Aorta (tissue), 5 donors: ENCODE data around the gene ITGAX. TPM values are rescaled to one million over a fixed set of nuclear protein-coding genes. Genes with fewer than 3 reads are reported as not detected.
A peak's percentile ranks its signal among the peaks of the same experiment; 100 is the strongest.

Source experiments
- ATAC-seq: fragments of 200-7000 bp; cut with Tn5 transposase; one replicate; pipeline ENCODE4 v1.9.1; 2022; ENCODE audit warnings: moderate library complexity; ENCODE audit not compliant: low FRiP score
- DNase-seq, 2 donors: peaks; one replicate each; pipeline ENCODE4 v3.0.0-alpha.2; 2020
- H3K27ac ChIP-seq, 2 donors: one replicate each; pipeline ENCODE4 v1.5.1; 2013; ENCODE audit warnings: low read length in 2 of 2, mild to moderate bottlenecking in 2 of 2, moderate library complexity in 2 of 2, control low read depth in 1 of 2, inconsistent platforms in 1 of 2, low read depth in 1 of 2
- H3K27me3 ChIP-seq, 2 donors: one replicate each; pipeline ENCODE4 v1.6.1; 2013; ENCODE audit warnings: control low read depth in 1 of 2, low read length in 1 of 2, mild to moderate bottlenecking in 1 of 2, moderate library complexity in 1 of 2; ENCODE audit not compliant: insufficient read depth in 2 of 2, control insufficient read depth in 1 of 2
- H3K36me3 ChIP-seq, 2 donors: one replicate each; pipeline ENCODE4 v1.6.1; 2013; ENCODE audit warnings: control low read depth in 1 of 2, low read length in 1 of 2, mild to moderate bottlenecking in 1 of 2; ENCODE audit not compliant: insufficient read depth in 2 of 2, control insufficient read depth in 1 of 2
- H3K4me1 ChIP-seq, 2 donors: one replicate each; pipeline ENCODE4 v1.6.1; 2013; ENCODE audit warnings: low read length in 2 of 2, control low read depth in 1 of 2, mild to moderate bottlenecking in 1 of 2, moderate library complexity in 1 of 2; ENCODE audit not compliant: insufficient read depth in 2 of 2, control insufficient read depth in 1 of 2
- H3K4me3 ChIP-seq, 2 donors: one replicate each; pipeline ENCODE4 v1.5.1; 2013; ENCODE audit warnings: low read length in 2 of 2, control low read depth in 1 of 2, mild to moderate bottlenecking in 1 of 2
- H3K9me3 ChIP-seq: one replicate; pipeline ENCODE4 v1.6.1; 2013; ENCODE audit warnings: mild to moderate bottlenecking, low read length; ENCODE audit not compliant: control insufficient read depth
- WGBS, 2 donors: extraction: QIAGEN DNeasy Blood & Tissue Kit; methylation state at CpG; one replicate each; pipeline ENCODE4 v1.1.7; 2013; 5-methylcytosine and 5-hydroxymethylcytosine counted together
- intact Hi-C, 2 donors: fragments of 100-400 bp; cut with DNase I; formaldehyde crosslinking; loops; one replicate each; pipeline versions ENCODE4 v1.14.2 to v1.15.0; 2022
- polyA plus RNA-seq, 2 donors: library from polyadenylated mRNA; stranded (reverse); fragments of 200-250 nt; gene quantifications; one replicate each; pipeline ENCODE4 v1.2.3, GENCODE V29; 2013
- total RNA-seq, 2 donors: library from RNA; stranded (reverse); fragmentation: NEBNext Ultra II Directional; extraction: Animal tissue kit (Norgen Biotek cat#: 25700); gene quantifications; one replicate each; pipeline ENCODE4 v1.2.1, GENCODE V29; 2021
- donor health status: healthy with polysubstance abuse.
- donor health status: Bipolar disorder and iron deficiency.
- donor health status: DM: no; HTN: no; CAD: no.
- donor health status: DM: no; HTN: no; CAD: no.
- donor health status: DM: yes; HTN: yes; CAD: no.

Gene ITGAX
- total and polyA plus RNA-seq, 4 donors: 0.79 to 27.0 (median 15.1) TPM

- intact Hi-C loops: no loop called here
- H3K4me1 ChIP-seq: no peaks in the 10 kb centered on the region
- peaks cover 3% of the 10 kb centered on the region for H3K9me3 ChIP-seq
- DNase-seq (peak in 1 of 2 donors; percentile 28), ATAC-seq (no peak)
- H3K27ac ChIP-seq: no peak overlapping the region
- H3K36me3 ChIP-seq: no peaks in the 10 kb centered on the region
- 79 to 91% methylated on average over 5 of the region's 5 CpGs for WGBS, 2 donors
- peaks cover 0 to 3% of the 10 kb centered on the region in 2 donors for H3K27me3 ChIP-seq
- H3K4me3 ChIP-seq: no peak overlapping the region
Observed at GRCh38 chr16:31417916-31418315, 62.9 kb downstream of the ITGAX start.

DNA sequence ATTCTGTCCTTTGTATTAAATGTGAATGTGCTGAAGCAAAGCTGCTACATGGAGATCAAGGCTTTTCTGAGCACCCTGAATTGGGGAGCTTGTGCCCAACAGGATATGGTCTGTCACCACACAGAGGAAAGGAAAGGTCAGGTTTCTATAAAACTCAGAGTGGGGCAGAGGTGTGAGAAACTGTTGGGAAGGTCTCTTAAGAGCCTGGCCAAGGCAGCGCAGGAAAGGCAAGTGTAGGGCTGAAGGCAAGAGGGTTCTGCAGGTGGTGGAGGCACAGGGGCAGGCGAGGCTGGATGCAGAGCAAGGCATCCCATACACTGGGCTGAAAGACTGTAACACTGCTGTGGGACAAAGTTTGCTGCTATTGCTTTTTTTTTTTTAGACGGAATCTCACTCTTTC, 65.1 kb downstream of the ITGAX start:
- WGBS, 2 donors: 71 to 73% methylated on average over 3 of the region's 3 CpGs
- intact Hi-C loops: no loop called here
- Histone ChIP-seq H3K36me3 (no peaks in the 10 kb centered on the region), H3K4me1 (no peaks in the 10 kb centered on the region), H3K4me3 (no peak overlapping the region), H3K27me3 (peaks cover 0 to 3% of the 10 kb centered on the region in 2 donors), H3K27ac (no peak overlapping the region), H3K9me3 (peaks cover 3% of the 10 kb centered on the region)
- DNase-seq (peak in 1 of 2 donors; percentile 4), ATAC-seq (no peak)

GRCh38 chr16:31421587-31421986, 66.6 kb downstream of the ITGAX start:
- H3K36me3 ChIP-seq: no peaks in the 10 kb centered on the region
- no peak for ATAC-seq
- intact Hi-C loops: no loop called here
- peaks cover 0 to 3% of the 10 kb centered on the region in 2 donors for H3K27me3 ChIP-seq
- H3K9me3 ChIP-seq: peaks cover 3% of the 10 kb centered on the region
- H3K27ac ChIP-seq: no peak overlapping the region
- H3K4me1 ChIP-seq: no peaks in the 10 kb centered on the region
- no peak overlapping the region for H3K4me3 ChIP-seq
- peak in 1 of 2 donors; percentile 40 for DNase-seq
- WGBS, 2 donors: 52 to 66% methylated on average over 6 of the region's 6 CpGs

DNA sequence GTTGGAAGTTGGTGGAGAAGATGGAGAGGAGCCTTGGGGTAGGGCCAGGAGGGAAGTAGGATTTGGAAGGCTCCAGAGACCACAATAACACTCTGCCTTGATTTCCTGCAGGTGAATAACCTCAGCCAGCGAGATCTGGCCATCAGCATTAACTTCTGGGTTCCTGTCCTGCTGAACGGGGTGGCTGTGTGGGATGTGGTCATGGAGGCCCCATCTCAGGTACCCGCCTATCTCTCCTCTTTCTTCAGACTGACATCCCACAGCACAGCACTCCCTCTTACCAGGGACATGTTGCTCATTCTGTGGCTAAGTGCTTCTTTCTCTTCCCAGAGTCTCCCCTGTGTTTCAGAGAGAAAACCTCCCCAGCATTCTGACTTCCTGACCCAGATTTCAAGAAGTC, 68.3 kb downstream of the ITGAX start:
- Histone ChIP-seq H3K9me3 (no peaks in the 10 kb centered on the region), H3K27ac (no peak overlapping the region), H3K27me3 (no peaks in the 10 kb centered on the region), H3K4me1 (no peaks in the 10 kb centered on the region), H3K36me3 (no peaks in the 10 kb centered on the region), H3K4me3 (no peak overlapping the region)
- peak in 1 of 2 donors; percentile 1 for DNase-seq
- ATAC-seq: no peak
- intact Hi-C loops: no loop called here
- 64 to 66% methylated on average over 3 of the region's 3 CpGs for WGBS, 2 donors

- WGBS, 2 donors: 76 to 77% methylated on average over 12 of the region's 12 CpGs
- no peak for ATAC-seq
- Histone ChIP-seq H3K4me3 (no peak overlapping the region), H3K36me3 (no peaks in the 10 kb centered on the region), H3K27me3 (no peaks in the 10 kb centered on the region), H3K4me1 (no peaks in the 10 kb centered on the region), H3K27ac (no peak overlapping the region), H3K9me3 (no peaks in the 10 kb centered on the region)
- intact Hi-C loops: no loop called here
- DNase-seq: peak in 1 of 2 donors; percentile 16
Observed at GRCh38 chr16:31423801-31424200, 68.8 kb downstream of the ITGAX start.

DNA sequence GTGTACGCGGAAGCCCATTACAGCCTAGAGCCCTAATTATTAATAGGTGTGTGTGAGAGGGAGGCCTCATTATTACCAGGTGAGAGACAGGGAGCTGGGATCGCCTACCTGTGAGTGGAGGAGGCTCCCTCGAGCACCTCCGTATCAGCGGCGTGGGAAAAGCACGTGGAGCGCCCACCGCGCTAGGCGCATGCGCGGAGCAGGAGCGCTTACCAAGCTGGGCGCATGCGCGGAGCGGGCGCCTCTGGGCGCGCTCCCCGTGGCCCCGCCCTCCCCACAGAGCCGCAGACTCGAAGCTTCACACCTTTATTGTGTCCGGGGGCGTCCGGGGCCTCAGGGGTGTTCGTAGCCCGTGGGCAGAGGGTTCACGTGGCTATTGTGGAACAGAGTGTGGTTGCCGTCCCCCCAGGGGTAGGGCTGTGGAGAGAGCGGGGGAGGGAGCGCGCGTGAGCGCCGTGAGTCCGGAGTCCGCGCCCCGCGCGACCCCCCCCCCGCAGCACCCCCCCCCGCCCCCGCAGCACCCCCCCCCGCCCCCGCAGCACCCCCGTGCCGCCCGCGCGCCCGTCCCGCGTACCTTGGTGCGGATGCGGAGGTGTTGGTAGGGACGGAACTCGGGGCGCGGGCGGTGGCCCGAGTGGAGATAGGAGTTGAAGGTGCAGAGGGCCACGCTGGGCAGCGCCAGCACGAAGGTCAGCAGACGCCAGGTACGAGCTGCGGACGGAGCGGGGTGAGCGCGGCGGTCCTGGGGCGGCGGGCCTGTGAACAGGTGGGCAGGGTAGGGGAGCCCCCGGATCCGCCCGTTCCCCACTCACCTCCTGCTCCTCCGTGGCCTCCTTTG, 72.7 kb downstream of the ITGAX start:
- intact Hi-C loops: no loop called here

DNA sequence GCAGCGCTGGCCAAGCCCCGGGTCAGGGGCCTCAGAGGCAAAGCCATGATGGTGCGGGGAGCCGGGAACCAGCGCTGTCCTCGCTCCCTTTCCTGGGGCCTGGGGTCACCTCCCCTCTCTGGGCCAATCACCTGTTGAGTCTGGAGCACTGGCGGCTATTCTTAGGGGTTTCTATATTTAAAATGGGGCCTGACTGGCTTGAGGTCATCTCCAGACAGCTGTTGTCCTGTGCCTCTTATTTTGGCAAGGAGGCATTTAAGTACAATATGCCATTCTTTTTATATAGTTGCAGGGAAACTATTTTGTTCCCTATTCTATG, 73.3 kb downstream of the ITGAX start, which contains the start of gene COX6A2:
TSS of gene COX6A2 (minus strand) at position 82 of the 319 bp plus-strand sequence. CDS start at position 47, 35 bp downstream.
- WGBS, 2 donors: 36 to 44% methylated on average over 7 of the region's 7 CpGs
- ATAC-seq: no peak
- Histone ChIP-seq H3K9me3 (no peaks in the 10 kb centered on the region), H3K27ac (no peak within 1 kb of the TSS), H3K36me3 (no peaks in the 10 kb centered on the region), H3K27me3 (no peaks in the 10 kb centered on the region), H3K4me3 (peak within 1 kb of the TSS in 1 of 2 donors; percentile 27), H3K4me1 (no peaks in the 10 kb centered on the region)
- intact Hi-C loops: no loop called here
- DNase-seq: no peak

More for the DNA sequence above, 72.7 kb downstream of the ITGAX start:
- no peaks in the 10 kb centered on the region for H3K4me1 ChIP-seq
- H3K27ac ChIP-seq: no peak overlapping the region
- ATAC-seq (peak; percentile 78), DNase-seq (peak; percentile 75 to 87)
- H3K36me3 ChIP-seq: no peaks in the 10 kb centered on the region
- H3K4me3 ChIP-seq: peak overlapping the region in 1 of 2 donors; percentile 27
- no peaks in the 10 kb centered on the region for H3K27me3 ChIP-seq
- 14 to 15% methylated on average over 54 to 80 of the region's 83 CpGs for WGBS, 2 donors
- H3K9me3 ChIP-seq: no peaks in the 10 kb centered on the region

DNA sequence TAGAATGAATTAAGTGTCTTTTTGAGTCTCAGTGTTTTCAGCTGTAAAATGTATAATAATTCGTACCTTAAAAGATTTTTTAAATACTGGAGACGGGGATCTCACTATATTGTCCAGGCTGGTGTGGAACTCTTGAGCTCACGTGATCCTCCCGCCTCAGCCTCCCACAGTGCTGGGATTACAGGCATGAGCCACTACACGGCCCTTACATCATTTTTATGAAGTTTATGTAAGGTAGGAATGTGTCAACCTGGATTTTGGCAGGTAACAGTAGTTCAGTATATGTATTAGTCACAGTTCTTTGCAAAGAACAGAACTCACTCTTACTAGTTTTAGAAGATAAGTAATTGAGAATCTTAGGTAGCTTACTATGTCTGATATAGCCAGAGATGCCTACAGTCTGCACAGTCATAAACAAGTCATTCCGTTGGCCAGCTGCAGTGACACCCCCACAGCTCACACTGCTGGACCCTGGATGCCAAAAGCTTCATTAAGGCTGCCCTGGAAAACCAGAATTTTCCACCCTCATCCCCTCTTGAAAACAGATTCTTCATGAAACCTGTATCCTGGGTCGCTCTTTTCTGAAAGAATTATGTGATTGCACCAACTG, 73.8 kb downstream of the ITGAX start:
- Histone ChIP-seq H3K4me1 (no peaks in the 10 kb centered on the region), H3K27ac (no peak overlapping the region), H3K36me3 (no peaks in the 10 kb centered on the region), H3K9me3 (no peaks in the 10 kb centered on the region), H3K27me3 (no peaks in the 10 kb centered on the region), H3K4me3 (no peak overlapping the region)
- DNase-seq (no peak), ATAC-seq (no peak)
- intact Hi-C loops: no loop called here
- 62 to 69% methylated on average over 7 of the region's 7 CpGs for WGBS, 2 donors

- no peak overlapping the region for H3K4me3 ChIP-seq
- no peak for ATAC-seq
- peak in 1 of 2 donors; percentile 23 for DNase-seq
- H3K27ac ChIP-seq: no peak overlapping the region
- no peaks in the 10 kb centered on the region for H3K36me3 ChIP-seq
- no peaks in the 10 kb centered on the region for H3K27me3 ChIP-seq
- no peaks in the 10 kb centered on the region for H3K4me1 ChIP-seq
- WGBS, 2 donors: 0 to 4% methylated on average over 1 of the region's 1 CpG
- intact Hi-C loops: no loop called here
- no peaks in the 10 kb centered on the region for H3K9me3 ChIP-seq
Observed at GRCh38 chr16:31429314-31429713, 74.3 kb downstream of the ITGAX start.
